HG02870 (cell line): ENCODE measurements around the gene CRTC2.
"Not testable (repeated sequence)": the region's sequence is repeated elsewhere in the genome, so short reads cannot be mapped to it uniquely, and the experiment has no call there.

Experiments
- ATAC-seq: cut with Tn5 transposase; IDR thresholded peaks from one replicate; pipeline ENCODE4 v1.9.1; 2021; ENCODE audit warnings: mild to moderate bottlenecking, moderate library complexity; ENCODE audit not compliant: unreplicated experiment

The CRTC2 gene

GRCh38 chr1:153929981-153930948, 28.1 kb downstream of the CRTC2 start:
- no peak for ATAC-seq

GRCh38 chr1:153929426-153929825, 29.0 kb downstream of the CRTC2 start:
- no peak for ATAC-seq

GRCh38 chr1:153928791-153929341, 29.5 kb downstream of the CRTC2 start:
- no peak for ATAC-seq

GRCh38 chr1:153928245-153928644, 30.2 kb downstream of the CRTC2 start:
- ATAC-seq: no peak

DNA sequence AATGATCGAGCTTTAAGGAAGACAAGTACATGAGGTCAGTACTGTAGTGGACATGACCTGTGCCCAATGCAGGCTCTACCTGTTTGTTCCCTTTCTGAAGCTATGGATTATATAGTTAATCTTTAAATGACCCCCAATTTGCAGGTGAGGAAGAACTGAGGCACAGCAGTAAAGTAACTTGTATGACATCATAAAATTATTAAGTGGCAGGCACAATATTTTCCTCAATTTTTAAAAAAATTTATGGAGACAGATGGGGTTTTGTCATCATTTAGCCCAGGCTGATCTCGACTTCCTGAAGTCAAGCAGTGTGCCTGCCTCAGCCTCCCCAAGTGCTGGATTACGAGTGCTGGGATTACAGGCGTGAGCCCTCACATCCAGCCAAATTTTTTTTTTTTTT, 32.0 kb downstream of the CRTC2 start:
- ATAC-seq: no peak

GRCh38 chr1:153922972-153923925, 35.2 kb downstream of the CRTC2 start, which contains the start of gene GATAD2B:
Gene GATAD2B, minus strand, starts transcription at chr1:153922972. Its CDS starts 94,625 bp downstream, at chr1:153828347.
- ATAC-seq: peak; percentile 94

GRCh38 chr1:153922076-153922971, 36.1 kb downstream of the CRTC2 start:
- ATAC-seq: peak; percentile 8

DNA sequence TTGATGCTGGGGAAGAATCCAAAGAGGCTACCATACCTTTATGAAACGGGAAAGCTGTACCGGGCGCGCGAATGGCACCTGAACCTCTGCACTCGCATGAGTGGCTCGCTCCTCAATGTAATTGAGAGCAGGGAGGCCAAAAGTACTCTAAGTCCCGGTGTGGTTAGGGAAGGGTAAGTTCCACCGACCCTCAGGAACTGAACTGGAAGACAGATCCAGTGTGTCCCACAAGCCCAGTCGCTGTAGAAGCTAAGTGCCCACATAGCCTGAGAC, 36.7 kb downstream of the CRTC2 start:
- ATAC-seq: no peak

GRCh38 chr1:153921080-153921802, 37.2 kb downstream of the CRTC2 start:
- no peak for ATAC-seq

DNA sequence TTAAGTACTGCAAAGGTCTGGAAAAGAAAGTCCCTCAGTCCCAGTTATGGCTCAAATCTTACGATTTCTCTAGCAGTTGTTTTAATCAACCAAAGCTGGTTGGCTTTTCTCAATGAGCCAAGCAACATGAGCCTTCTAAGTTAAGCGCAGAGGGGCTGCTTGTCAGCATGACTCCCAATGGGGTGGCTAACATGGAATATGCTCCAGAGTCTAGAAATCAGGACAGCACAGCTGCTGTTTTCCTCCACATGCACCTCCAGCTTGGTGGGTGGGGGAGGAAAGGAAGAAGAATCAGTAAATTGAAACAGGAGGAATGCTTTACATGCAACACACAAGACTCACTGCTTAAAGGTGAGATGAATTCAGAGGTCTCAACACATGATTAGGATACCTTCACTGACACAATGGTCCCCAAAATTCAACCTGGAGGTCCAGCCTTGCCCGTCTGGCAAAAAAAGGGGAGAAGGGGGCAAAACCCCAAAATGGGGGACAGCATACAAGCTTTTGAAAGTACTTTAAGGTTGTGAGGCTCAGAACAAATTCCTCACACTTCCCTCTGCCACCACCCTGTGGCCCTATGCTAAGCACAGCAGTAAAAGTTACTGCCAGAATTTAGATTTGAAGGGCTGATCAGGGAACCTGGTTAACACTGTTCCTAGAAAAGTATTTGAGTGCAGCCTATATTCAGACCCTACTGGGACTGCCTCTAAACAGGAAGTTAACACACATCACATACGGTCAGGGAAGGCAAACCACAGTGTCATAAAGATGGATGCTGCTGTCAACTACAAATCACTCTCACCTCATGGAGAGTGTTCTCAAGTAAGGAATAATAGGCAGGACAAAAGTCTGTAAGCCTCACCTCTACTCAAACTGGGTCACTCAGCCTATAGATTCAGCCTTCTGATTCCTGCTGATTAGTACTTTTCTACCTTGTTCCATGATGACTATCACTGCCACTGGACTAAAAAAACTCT, 38.2 kb downstream of the CRTC2 start:
- ATAC-seq: no peak

DNA sequence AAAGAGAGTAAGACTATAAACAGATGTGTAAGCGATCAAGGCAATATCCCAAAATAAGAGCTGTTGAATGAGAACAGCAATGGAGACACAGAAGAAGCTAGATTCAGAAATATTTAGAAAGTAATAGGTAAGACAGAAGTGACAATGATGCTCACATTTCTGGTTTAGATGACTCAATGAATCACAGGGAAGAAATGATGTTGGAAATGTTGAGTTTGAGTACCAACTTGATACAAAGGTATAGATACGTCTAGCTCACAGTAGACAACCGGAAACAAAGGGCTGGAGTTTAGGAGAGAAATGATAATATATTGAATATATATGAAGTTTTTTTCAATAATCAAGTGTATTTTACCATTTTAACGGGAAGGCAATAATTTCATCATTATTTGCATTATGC, 42.1 kb downstream of the CRTC2 start:
- ATAC-seq: no peak

GRCh38 chr1:153912349-153912748, 46.1 kb downstream of the CRTC2 start:
- no peak for ATAC-seq

DNA sequence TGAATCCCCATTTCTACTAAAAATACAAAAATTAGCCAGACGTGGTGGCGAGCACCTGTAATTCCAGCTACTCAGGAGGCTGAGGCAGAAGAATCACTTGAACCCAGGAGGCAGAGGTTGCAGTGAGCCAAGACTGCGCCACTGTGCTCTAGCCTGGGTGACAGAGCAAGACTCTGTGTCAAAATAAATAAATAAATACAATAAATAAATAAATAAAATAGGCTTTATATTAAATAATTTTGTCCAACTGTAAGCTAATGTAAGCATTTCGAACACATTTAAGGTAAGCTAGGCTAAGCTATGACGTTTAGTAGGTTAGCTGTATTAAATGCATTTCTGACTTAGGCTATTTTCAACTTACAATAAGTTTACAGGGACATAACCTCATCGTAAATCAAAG, 47.9 kb downstream of the CRTC2 start:
- ATAC-seq: not testable (repeated sequence)

DNA sequence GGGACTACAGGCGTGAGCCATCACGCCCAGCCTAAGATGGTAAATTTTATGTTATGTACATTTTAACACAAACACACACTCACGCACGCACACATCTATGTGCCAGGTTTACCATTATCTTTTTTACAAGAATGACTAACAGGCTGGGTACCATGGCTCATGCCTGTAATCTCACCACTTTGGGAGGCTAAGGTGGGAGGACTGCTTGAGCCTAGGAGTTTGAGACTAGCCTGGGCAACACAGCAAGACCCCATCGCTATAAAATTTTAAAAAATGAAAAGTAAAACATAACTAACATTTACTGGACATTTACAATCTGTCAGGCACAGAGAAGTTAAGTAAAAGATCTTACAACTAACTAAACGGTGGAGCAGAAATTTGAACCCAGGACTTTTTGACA, 50.3 kb downstream of the CRTC2 start:
- no peak for ATAC-seq

DNA sequence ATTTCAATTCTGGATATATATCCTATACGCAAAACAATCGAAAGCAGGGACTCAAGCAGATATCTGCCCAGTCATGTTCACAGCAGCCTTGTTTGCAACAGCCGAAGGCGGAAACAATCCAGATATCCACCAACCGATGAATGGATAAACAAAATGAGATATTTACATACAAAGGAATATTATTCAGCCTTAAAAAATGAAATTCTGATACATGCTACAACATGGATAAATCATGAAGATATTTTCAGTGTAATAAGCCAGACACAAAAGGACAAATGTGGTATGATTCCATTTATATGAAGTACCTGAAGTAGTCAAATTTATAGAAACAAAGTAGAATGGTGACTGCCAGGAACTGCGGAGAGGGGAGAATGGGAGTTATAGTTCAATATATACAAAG, 51.3 kb downstream of the CRTC2 start:
- ATAC-seq: no peak

DNA sequence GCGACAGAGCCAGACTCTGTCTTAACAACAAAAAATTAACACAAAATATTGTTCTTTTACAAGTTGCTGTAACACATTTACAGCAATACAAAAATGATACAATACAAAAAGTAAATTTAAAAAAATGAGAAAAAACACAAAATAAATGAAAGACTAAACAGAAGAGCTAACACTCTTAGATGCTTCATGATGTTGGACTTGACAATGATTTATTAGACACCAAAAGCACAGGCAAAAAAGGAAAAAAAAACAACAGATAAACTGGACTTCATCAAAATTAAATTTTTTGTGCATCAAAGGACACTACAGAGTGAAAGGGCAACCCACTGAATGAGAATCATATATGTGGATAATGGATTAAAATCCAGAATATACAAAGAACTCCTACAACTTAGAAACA, 52.0 kb downstream of the CRTC2 start:
- ATAC-seq: no peak

- not testable (repeated sequence) for ATAC-seq
Observed at GRCh38 chr1:153905908-153906307, 52.5 kb downstream of the CRTC2 start.

DNA sequence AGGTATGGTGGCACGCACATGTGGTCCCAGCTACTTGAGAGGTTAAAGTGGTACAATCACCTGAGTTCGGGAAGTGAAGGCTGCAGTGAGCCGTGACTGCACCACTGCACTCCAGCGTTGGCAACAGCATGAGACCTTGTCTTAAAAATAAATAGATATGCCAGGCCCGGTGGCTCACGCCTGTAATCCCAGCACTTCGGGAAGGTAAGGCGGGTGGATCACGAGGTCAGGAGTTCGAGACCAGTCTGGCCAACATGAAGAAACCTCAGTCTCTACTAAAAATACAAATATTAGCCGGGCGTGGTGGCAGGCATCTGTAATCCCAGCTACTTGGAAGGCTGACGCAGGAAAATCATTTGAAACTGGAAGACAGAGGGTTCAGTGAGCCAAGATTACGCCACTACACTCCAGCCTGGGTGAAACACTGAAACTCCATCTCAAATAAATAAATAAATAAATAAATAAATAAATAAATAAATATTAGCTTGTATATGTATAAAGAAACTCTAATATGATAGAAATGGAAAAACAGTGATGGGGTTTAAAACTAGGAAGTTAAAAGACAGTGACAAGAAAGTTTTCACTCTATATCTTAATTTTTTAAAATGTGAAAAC, 54.5 kb downstream of the CRTC2 start:
- ATAC-seq: no peak
